GM19099 (cell line): ENCODE data around the gene CD164.

Experiments
- POLR2A ChIP-seq: IDR thresholded peaks from 3 replicates; pipeline ENCODE4 v1.6.1; 2011; ENCODE audit warnings: low read depth; ENCODE audit not compliant: insufficient read length; ENCODE audit errors: extremely low read depth

CD164 gene

DNA sequence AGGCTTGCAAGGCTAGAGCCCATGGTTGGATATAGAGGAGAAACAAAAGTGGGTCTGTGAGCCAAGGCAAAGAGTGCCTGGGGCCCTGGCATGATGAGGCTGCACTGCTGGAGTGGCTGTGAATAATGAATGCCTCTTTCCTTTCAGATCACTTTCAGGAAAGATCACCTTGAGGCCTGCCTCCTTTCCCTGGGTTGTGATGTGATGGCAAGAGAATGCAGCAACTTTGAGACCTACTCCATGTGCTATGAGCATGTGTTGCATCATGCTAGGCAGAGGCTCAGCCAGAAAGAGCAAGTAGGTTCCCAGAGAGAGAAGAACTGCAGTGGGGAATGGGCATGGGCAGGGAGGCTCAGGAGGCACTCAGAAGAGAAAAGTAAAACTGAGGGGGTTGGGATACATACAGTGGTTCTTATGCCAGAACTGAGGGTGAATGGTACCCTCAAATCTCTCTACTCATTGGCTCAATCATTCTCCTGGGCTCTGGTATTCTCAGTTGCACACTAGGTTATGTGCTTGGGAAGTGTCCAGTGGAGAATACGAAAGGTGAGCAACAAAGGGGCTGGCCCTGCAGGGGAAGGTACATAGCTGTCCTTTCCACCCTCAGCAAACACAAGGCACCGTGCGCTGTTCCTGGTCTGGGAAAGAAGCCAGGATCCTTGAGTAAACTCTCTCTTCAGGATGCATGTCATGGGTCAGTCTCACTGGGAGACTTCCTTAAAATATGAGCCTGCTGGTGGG is 45.9 kb downstream of the CD164 start:
- no peak for TF ChIP-seq POLR2A

DNA sequence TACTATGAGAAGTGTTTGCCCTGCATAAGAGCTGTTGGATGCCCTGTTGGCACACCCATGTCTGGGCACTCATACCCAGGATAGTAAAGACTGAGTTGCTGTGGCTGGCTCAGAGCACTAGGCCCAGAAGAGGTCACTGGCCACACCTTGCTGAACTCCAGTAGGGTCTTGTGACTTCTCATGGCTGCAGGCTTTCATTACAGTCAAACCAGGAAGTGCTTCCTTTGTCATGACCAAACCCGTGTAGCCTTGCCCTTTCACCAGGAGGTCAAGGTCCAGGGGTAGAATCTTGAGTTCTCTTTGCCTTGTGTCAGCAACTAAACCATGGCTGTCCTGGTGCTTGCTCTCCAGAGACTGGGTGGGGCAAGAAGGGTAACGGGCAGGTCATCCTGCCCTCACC is 49.5 kb downstream of the CD164 start:
- TF ChIP-seq POLR2A, result no peak

DNA sequence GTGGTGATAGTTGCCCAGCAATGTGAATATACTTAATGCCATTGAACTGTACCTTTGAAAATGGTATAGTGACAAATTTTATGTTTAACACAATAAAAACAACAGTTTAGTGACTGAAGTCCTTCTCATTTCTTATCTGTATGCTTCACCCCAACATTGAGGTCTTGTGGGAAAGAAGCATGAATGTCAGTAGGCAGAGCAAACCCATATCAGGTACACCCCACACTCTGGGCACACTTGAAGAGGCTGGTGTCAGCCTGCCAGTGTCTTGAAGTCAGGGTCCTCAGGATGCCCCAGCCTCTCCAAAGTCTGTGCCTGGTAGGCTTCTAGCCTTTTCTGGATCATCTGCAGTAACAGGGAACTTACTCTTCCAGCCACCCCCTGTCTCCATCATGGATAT is 51.2 kb downstream of the CD164 start:
- no peak for TF ChIP-seq POLR2A

DNA sequence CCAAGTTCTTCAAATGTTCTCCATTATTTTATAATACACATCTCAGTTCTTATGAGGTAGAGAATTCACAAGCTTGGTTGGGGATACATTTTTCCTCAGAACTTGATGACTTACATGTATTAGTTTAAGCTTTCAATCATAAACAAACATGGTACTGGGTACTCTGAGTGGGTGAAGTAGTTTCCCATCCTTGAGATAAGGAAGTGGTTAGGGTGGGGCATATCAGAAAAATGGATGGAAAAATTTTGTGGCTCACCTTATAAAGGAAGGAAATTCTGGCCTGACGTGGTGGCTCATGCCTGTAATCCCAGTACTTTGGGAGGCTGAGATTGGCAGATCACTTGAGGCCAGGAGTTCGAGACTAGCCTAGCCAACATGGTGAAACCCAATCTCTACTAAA is 52.0 kb downstream of the CD164 start:
- TF ChIP-seq POLR2A, result no peak

- TF ChIP-seq POLR2A, result no peak
Observed at GRCh38 chr6:109328629-109329028, 53.6 kb downstream of the CD164 start.

DNA sequence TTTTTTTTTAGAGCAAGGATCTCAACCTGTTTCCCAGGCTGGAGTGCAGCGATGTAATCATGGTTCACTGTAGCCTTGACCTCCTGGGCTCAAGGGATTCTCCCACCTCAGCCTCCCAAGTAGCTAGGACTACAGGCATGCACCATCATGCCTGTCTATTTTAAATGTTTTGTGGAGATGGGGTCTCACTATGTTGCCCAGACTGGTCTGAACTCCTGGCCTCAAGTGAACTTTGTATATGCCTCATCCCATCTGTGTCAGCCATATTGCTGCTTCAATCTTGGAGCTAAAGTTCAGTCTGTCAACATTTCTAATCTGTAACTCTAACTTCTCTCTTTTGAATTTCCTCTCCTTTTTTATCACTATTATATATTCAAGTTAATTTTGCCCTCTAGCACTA is 54.3 kb downstream of the CD164 start:
- TF ChIP-seq POLR2A, result no peak

GRCh38 chr6:109327491-109327890 is 54.8 kb downstream of the CD164 start:
- no peak for TF ChIP-seq POLR2A

GRCh38 chr6:109326351-109326750 is 55.9 kb downstream of the CD164 start:
- no peak for TF ChIP-seq POLR2A

- no peak for TF ChIP-seq POLR2A
Observed at GRCh38 chr6:109325400-109325801, 56.9 kb downstream of the CD164 start.

DNA sequence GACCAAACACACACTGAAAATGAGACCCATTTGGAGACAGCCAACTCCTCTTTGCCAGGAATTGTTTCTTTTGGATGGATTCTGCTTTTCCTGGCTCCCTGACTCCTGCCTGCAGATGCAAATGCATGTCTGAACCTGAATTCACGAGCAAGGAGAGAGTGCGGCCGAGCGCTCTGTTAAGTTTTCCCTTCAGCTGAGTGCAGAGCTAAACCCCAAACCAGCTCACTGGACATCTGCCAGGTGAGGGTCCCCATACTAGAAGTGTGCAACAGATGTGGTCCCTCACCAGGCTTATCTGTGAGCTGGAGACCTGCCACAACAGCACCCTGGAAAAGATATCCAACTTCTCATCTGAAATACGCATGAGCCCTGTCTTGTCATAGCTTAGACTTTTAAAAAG is 59.0 kb downstream of the CD164 start:
- no peak for TF ChIP-seq POLR2A

DNA sequence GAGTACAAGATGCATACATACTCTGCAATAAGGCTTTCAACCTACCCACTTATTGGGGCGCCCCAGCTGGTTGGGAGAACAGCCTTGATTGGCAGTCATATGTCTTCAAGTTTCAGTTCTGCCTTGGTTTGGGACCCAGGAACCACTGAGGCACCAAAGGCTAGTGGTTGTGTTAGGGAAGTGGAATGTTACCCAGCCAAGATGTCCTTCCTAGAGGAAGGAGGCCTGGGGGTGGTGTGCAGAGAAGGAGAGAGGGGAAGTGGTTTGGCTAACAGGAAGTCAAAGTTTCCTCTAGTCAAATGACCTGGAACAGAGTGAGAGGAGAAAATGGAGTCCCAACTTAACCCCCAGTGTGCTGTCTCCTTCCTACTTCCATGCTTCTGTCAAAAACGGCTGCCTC is 59.4 kb downstream of the CD164 start:
- TF ChIP-seq POLR2A, result no peak

GRCh38 chr6:109321752-109322151 is 60.5 kb downstream of the CD164 start:
- no peak for TF ChIP-seq POLR2A

DNA sequence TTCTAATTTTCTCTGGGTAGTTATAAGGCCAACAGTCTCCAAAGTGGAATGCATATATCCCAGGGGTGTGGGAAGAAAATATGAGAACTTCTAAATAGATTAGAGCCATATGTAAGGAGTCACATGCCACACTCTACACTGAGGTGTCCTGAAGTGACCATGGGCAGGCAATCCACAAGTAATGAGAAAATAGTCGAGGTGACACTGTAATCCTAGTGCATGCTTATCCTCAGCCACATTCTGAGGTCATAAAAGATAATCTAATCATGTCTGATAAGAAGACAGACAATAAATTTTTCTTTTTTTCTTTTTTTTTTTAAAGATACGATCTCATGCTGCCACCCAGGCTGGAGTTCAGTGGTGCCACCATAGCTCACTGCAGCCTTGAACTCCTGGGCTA is 62.2 kb downstream of the CD164 start:
- TF ChIP-seq POLR2A, result no peak

DNA sequence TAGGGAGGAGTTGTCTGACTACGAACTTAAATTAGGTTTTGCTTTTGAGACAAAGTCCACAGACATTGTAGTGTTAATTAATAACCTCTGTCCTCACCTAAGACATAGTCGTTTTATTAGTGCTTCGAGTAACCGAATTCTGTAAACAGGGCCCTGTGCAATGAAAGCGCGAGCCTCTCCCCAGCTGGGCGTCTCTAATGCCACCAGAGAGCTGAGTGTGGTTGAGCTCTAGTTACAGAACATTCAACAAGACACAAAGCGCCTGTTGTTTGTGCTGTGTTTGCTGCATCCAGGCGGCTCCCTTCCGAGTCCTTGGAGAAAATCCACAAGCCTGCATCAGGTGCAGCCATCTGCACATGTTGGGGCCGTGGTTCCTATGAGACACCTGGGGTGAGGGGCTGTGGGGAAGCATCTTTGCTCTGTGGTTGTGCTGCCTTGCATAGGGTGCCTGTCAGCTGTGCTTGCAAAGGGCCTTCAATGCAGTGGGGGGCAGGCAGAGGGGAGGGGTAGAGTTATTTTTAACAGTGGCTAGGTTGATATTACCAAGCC is 63.9 kb downstream of the CD164 start:
- no peak for TF ChIP-seq POLR2A

- no peak for TF ChIP-seq POLR2A
Observed at GRCh38 chr6:109316909-109317308, 65.4 kb downstream of the CD164 start.
